OCI-LY1 (cell line): ENCODE measurements around the gene CCNC.

ENCODE experiments used
- CTCF ChIP-seq: fragments of 200-600 bp; sonication (generic), shearing (Covaris generic); IDR thresholded peaks from 2 replicates; pipeline ENCODE4 v1.5.1; 2017; ENCODE audit warnings: mild to moderate bottlenecking, antibody characterized with exemption, low read length, moderate library complexity, mixed read lengths
- EZH2 ChIP-seq: fragments of 200-600 bp; sonication (generic), shearing (Covaris generic); IDR thresholded peaks from 2 replicates; pipeline ENCODE4 v1.8.0; 2017; ENCODE audit warnings: borderline replicate concordance, mixed run types, mild to moderate bottlenecking, antibody characterized with exemption, low read length, moderate library complexity, mixed read lengths

- TF ChIP-seq EZH2 (no peak), CTCF (no peak)
Measured at GRCh38 chr6:99521633-99522151, 46.8 kb downstream of the CCNC start.
